Amniotic stem cell (primary cell): ENCODE data around the gene GNA15.
"Not testable (repeated sequence)": the region's sequence is repeated elsewhere in the genome, so short reads cannot be mapped to it uniquely, and the experiment has no call there.

ENCODE experiments used
- DNase-seq: peaks from one replicate; lab custom pipeline; 2025; lab: John Stamatoyannopoulos, UW

GNA15 gene

DNA sequence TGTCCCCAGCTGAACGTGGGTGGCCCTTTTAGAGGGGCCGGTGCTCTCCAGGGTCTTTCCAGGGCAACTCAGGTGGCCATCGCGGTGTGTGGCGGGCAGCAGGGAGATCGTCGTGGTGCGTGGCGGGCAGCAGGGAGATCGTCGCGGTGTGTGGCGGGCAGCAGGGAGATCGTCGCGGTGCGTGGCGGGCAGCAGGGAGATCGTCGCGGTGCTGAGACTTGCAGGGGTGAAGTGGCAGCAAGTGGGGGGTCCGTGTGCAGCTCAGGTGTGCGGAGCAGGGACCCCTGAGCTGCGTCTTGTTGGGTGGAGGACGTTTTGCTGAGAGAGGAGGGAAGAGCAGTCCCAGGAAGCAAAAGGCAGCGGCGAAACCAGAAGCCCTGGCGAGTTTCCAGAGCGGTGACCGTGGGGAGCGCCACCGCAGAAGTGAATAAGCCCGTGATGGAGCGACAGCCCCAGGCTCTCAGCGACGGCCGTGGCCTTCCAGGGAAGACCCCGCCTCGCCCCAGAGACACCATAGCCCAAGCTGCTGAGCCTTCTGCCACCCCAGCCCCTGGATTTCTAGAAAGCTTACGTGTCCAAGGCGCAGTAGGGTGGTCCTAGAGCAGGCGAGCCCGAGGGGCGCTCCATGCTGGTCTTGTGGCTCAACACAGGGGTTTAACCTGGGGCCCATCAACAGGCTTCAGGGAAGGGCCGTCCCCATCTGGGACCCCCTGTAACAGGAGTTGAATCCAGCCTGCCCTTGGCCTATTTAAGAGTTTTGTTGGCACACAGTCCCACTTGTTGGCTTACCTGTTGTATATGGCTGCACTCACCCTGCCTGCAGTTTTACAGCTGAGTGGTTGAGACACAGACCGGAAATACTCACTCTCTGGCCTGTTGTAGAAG lies 55.3 kb downstream of the GNA15 start:
- DNase-seq, result no peak

DNA sequence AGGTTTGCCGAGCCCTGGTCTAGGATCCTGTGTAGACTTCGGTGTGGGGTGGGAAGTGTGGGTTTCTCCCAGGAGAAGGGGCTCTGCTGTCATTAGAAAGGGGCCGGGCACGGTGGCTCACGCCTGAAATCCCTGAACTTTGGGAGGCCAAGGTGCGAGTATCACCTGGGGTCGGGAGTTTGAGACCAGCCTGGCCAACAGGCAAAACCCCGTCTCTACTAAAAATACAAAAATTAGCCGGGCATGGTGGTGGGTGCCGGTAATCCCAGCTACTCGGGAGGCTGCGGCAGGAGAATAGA lies 55.9 kb downstream of the GNA15 start:
- not testable (repeated sequence) for DNase-seq

DNA sequence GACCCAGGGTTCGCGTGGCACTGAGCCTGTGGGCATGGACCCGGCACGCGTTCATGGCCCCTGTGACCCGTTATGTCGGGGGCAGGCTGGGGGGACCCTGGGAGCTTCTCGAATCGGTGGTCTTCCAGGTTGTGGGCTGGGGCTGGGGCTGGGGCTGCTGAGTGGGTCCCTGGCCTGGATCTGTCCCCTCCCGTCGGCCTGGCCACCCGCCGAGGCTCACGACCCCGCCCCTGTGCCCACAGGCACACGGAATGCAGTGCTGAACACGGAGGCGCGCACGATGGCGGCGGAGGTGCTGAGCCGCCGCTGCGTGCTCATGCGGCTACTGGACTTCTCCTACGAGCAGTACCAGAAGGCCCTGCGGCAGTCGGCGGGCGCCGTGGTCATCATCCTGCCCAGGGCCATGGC lies 56.4 kb downstream of the GNA15 start:
- no peak for DNase-seq

DNA sequence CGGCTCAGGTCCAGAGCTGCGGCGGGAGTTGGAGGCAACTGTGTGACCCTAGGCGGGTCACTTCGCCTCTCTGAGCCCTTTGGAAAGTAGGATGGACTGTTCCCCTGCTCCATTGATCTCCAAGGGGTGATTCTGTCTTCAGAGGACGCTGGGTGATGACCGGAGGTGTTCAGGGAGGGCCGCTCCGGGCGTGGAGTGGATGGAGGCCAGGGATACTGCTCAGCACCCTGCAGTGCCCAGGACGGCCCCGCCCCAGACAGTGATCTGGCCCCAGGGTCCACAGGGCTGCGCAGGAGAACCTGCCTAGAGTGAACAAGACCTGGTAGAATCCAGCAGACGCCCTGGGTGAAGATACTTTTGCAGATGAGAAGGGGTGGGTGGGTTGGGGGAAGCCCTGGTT lies 56.9 kb downstream of the GNA15 start:
- no peak for DNase-seq

DNA sequence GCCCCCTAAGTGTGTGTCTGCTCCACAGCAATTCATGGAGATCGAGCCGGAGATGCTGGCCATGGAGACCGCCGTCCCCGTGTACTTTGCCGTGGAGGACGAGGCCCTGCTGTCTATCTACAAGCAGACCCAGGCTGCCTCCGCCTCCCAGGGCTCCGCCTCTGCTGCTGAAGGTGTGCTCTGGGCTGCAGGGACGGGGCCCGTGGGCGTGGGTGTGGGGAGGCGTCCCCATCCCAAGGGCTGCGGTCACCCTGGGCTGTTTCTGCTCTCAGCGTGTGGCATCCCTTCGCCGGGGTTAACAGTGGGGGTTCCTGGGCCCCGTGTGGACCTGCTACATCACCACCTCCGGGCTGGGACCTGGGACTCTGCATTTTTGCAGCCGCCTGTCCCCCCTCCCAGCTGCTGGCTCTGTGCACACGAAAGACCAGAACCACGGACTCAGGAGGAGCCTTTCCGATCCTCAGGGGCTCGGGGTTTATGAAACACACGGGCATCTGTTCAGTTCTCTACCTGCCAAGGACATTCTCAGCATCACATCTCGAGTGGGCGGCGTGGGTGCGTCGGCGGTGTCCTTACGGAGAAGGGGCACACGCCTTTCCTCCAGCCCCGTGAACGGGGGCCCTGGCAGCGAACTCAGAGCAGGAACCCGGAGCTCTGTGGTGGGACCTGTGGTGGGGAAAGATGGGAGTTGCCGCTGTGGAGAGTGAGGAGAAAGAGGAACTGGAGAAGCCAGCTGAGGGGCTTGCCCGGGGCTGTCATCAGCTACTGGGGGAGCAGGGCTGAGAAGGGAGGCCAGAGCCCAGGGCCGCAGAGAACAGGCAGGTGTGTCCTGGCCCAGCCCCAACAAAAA lies 57.6 kb downstream of the GNA15 start:
- no peak for DNase-seq

GRCh38 chr19:3194106-3195087 lies 58.6 kb downstream of the GNA15 start:
- DNase-seq, result no peak

- DNase-seq, result no peak
Observed at GRCh38 chr19:3196064-3196932, 60.5 kb downstream of the GNA15 start.

DNA sequence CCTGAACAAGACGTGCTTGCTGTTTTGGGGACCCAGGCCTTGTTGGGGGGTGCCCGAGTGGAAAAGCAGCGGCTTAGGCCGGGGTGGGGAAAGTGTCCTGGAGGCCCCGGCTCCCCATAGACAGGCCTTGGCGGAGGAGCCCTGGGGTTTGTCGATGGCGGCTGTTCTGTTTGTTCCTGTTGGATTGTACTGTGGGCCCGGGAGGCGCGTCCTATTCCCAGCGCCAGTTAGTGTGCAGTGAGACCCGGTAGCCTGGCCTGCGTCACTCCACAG lies 61.0 kb downstream of the GNA15 start:
- DNase-seq, result no peak

DNA sequence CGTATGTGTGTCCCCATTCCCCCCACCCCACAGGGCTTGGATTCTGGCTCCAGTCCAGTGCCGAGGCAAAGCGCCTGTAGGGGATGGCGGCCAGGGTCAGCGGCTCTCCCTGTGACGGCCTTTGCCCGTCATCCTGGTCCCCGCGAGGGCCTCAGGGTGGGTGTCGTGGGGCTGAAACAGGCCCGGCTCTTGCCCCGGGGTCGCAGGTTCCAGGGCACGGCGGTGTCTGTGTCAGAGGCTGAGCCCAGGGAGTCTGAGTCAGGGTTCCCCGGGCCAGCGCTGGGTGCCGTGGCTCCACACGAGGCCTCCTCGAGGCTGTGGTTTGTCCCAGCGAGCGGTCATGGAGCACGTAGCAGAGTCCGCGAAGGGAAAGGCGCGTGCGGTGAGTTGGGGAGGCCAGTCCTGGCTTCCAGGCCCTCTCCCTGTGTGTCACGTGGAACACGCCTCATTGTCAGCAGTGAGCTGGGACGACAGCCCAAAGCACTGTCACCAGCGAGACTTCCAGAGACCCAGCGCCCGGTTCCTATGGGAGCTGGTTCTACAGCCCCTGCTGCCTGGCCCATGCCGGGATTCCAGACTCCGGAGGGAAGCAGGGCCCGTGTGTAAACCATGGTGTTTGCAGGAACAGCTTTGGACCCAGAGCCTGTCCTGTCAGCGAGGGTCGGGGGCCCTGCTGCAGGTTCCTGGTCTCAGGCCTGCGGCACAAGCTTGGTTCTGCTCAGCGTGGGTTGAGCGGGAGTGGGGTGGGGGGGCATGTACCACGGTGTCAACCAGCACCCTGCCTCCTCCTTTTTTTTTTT lies 63.3 kb downstream of the GNA15 start:
- no peak for DNase-seq

DNA sequence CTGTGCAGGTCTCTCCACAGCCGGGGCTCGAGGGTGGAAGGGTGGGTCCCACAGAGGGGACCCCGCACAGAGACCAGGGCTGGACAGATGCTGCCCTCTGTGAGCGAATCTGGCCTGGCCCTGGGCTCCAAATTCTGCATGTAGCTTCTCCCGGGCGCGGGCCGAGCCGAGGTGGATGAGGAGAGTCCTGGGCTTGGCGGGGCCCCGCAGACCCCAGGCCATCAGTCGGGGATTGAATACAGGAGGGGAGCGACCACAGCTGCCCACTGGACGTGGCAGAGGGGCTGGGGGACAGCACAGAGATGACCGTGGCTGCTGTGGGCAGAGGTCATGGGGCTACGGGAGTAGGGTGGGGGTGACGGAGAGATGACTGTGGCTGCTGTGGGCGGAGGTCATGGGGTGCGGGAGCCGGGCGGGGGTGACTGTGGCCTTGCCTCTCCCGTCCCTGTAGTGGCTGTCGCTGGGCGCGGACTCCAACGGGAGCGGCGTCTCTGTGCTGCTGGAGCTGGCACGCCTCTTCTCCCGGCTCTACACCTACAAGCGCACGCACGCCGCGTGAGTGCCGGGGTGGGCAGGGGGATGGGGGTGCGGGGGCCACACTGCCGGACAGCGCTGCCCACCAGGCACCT lies 65.4 kb downstream of the GNA15 start:
- no peak for DNase-seq

DNA sequence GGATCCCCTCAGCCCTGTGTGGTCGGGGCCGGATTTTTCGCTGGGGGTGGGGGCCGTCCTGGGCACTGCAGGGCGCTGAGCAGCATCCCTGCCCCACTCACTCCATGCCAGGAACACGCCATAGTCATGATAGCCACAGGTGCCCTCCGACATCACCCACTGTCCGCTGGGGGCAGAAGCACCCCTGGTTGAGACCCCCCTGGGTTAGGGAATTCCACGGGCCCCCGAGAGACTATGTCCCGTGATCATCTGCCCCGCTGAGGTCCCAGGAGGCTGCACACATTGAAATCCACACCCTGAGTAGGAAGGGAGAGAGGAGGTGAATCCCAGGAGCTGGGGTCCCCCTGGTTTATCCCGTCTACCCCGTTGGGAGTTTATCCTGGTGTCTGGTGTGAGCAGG lies 66.1 kb downstream of the GNA15 start:
- no peak for DNase-seq

GRCh38 chr19:3202346-3202745 lies 66.5 kb downstream of the GNA15 start:
- no peak for DNase-seq

GRCh38 chr19:3202895-3203294 lies 67.1 kb downstream of the GNA15 start:
- not testable (repeated sequence) for DNase-seq

DNA sequence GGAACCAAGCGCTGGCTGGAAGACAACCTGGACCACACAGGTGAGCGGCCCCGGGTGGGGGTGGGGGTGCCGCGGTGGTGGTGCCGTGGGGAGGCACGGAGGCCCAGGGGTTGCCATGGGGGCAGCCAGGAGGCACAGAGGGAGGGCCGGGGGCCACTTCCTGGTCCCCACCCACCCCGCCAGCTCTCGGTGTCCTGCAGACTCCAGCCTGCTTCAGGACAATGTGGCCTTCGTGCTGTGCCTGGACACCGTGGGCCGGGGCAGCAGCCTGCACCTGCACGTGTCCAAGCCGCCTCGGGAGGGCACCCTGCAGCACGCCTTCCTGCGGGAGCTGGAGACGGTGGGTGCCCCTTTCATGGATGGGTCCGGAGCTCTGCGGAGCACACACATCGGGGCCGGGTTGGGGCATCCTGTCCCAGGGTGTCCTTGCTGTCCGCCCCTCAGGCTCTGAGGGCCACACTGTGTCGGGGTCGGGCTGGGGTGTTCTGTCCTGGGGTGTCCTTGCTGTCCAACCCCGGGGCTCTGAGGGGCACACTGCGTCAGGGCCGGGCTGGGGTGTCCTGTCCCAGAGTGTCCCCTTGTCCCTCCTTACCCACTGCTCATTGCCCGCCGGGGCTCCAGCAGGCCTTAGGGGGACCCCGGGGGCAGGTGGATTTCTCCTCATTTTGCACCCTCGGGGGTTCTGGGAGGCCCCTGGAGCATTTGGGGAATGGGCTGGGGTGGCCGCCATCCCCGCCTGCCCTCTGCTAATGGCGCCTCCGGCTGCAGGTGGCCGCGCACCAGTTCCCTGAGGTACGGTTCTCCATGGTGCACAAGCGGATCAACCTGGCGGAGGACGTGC lies 68.2 kb downstream of the GNA15 start:
- DNase-seq, result no peak

GRCh38 chr19:3204646-3205275 lies 68.9 kb downstream of the GNA15 start:
- no peak for DNase-seq

- no peak for DNase-seq
Observed at GRCh38 chr19:3206216-3206953, 70.6 kb downstream of the GNA15 start.

DNA sequence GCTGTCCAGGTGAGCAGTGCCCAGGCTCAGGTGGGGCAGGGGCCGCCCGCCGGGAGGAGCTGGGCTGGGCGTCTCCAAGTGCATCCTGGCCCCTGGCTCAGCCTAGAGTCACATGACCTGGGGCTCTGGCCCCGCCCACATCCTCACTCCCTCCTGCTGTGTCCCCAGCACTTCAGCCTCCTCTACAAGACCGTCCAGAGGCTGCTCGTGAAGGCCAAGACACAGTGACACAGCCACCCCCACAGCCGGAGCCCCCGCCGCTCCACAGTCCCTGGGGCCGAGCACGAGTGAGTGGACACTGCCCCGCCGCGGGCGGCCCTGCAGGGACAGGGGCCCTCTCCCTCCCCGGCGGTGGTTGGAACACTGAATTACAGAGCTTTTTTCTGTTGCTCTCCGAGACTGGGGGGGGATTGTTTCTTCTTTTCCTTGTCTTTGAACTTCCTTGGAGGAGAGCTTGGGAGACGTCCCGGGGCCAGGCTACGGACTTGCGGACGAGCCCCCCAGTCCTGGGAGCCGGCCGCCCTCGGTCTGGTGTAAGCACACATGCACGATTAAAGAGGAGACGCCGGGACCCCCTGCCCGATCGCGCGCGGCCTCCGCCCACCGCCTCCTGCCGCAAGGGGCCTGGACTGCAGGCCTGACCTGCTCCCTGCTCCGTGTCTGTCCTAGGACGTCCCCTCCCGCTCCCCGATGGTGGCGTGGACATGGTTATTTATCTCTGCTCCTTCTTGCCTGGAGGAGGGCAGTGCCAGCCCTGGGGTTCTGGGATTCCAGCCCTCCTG lies 71.8 kb downstream of the GNA15 start:
- DNase-seq, result no peak
